ENCODE measurements around the gene C18orf54.

GRCh38 chr18:54416436-54416835 lies 58.7 kb downstream of the C18orf54 start:
- no peak for TF ChIP-seq CTCF (IDR thresholded peaks at IDR 0.05; ENCODE audit: low read depth, low read length)
- TF ChIP-seq EZH2phosphoT487 (IDR thresholded peaks at IDR 0.05; ENCODE audit: low read depth), result no peak

All from OCI-LY3 (cell line).